GM12872 (cell line): ENCODE measurements around the gene OXNAD1.

Source experiments
- CTCF ChIP-seq: IDR thresholded peaks from 3 replicates; pipeline ENCODE4 v1.5.1; 2011; ENCODE audit warnings: low read depth, mild to moderate bottlenecking, low read length, moderate library complexity; ENCODE audit not compliant: insufficient read depth

Gene OXNAD1

GRCh38 chr3:16239780-16240179 lies 25.2 kb upstream of the OXNAD1 start:
- no peak for TF ChIP-seq CTCF

GRCh38 chr3:16240229-16241023 lies 24.6 kb upstream of the OXNAD1 start:
- no peak for TF ChIP-seq CTCF

- no peak for TF ChIP-seq CTCF
These were observed 23.8 kb upstream of the OXNAD1 start for GRCh38 chr3:16241225-16241624.

- TF ChIP-seq CTCF, result no peak
These were observed 22.8 kb upstream of the OXNAD1 start for GRCh38 chr3:16242177-16242576.

GRCh38 chr3:16243706-16244490 lies 21.1 kb upstream of the OXNAD1 start:
- TF ChIP-seq CTCF, result no peak

GRCh38 chr3:16245609-16246008 lies 19.4 kb upstream of the OXNAD1 start:
- TF ChIP-seq CTCF, result no peak

GRCh38 chr3:16247282-16248061 lies 17.5 kb upstream of the OXNAD1 start:
- TF ChIP-seq CTCF, result peak; percentile 92
